NB4 (cell line): ENCODE results near the gene INHBE.
A peak's percentile ranks its signal among the peaks of the same experiment; 100 is the strongest.

Experiments
- CTCF ChIP-seq: IDR thresholded peaks from one replicate; pipeline ENCODE4 v1.5.1; 2012; ENCODE audit warnings: low read depth, low read length
- POLR2A ChIP-seq: IDR thresholded peaks from 2 replicates; pipeline ENCODE4 v1.6.1; 2011; ENCODE audit warnings: mild to moderate bottlenecking; ENCODE audit not compliant: insufficient read length; ENCODE audit errors: extremely low read depth
- TF ChIP-seq, protein P1 (sequence below): IDR thresholded peaks from 2 replicates; pipeline ENCODE4 v1.6.1; 2011; ENCODE audit warnings: low read depth, low read length

- TF ChIP-seq CTCF (no peak), POLR2A (no peak)
- TF ChIP-seq, protein P1, sequence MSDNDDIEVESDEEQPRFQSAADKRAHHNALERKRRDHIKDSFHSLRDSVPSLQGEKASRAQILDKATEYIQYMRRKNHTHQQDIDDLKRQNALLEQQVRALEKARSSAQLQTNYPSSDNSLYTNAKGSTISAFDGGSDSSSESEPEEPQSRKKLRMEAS: peak; percentile 25; the same call in 1 of the 2 replicates
Measured at GRCh38 chr12:57479376-57480115, 24.4 kb downstream of the INHBE start, which contains the start of gene ARHGAP9.
